Stimulated activated naive CD8-positive, alpha-beta T cell treated with anti-CD3 and anti-CD28 coated beads, Interleukin-15, amount 100 ng/mL, for 72 hours (primary cell): ENCODE measurements around the gene SPNS2.

Experiments used
- ATAC-seq: fragments of 150-1000 bp; cut with Tn5 transposase; 2 replicates; pipeline ENCODE4 v1.10.0; 2021; ENCODE audit warnings: mild to moderate bottlenecking, moderate library complexity
- DNase-seq, 2 donors: peaks; one replicate each; pipeline ENCODE4 v3.0.0; 2021 to 2022
- H3K27ac Mint-ChIP-seq, 2 donors: one replicate each; pipeline ENCODE4 v1.8.0; 2022; ENCODE audit warnings: mild to moderate bottlenecking in 2 of 2, mixed read lengths in 2 of 2, moderate library complexity in 2 of 2
- H3K27me3 Mint-ChIP-seq: one replicate; pipeline ENCODE4 v1.8.0; 2022; ENCODE audit warnings: mixed read lengths
- H3K4me1 Mint-ChIP-seq: one replicate; pipeline ENCODE4 v1.8.0; 2022; ENCODE audit warnings: mild to moderate bottlenecking, mixed read lengths
- H3K4me3 Mint-ChIP-seq, 2 donors: one replicate each; pipeline ENCODE4 v1.8.0; 2022; ENCODE audit warnings: mild to moderate bottlenecking in 2 of 2, mixed read lengths in 2 of 2, moderate library complexity in 1 of 2
- H3K9me3 Mint-ChIP-seq, 2 donors: one replicate each; pipeline ENCODE4 v1.8.0; 2022; ENCODE audit warnings: mixed read lengths in 2 of 2

The SPNS2 gene

GRCh38 chr17:4544135-4544950 lies 45.7 kb downstream of the SPNS2 start:
- H3K9me3 Mint-ChIP-seq: no peaks in the 10 kb centered on the region
- DNase-seq (no peak), ATAC-seq (no peak)
- peak overlapping the region in 1 of 2 donors; percentile 71 for H3K27ac Mint-ChIP-seq
- no peak overlapping the region for H3K4me3 Mint-ChIP-seq
- no peaks in the 10 kb centered on the region for H3K27me3 Mint-ChIP-seq
- H3K4me1 Mint-ChIP-seq: peaks cover 14% of the 10 kb centered on the region

- Mint-ChIP-seq H3K4me3 (no peak overlapping the region), H3K4me1 (peaks cover 14% of the 10 kb centered on the region), H3K27ac (no peak overlapping the region), H3K9me3 (no peaks in the 10 kb centered on the region), H3K27me3 (no peaks in the 10 kb centered on the region)
- DNase-seq (no peak), ATAC-seq (no peak)
Observed at GRCh38 chr17:4544951-4545216, 46.2 kb downstream of the SPNS2 start.

- no peaks in the 10 kb centered on the region for H3K27me3 Mint-ChIP-seq
- peaks cover 14% of the 10 kb centered on the region for H3K4me1 Mint-ChIP-seq
- no peak overlapping the region for H3K27ac Mint-ChIP-seq
- H3K9me3 Mint-ChIP-seq: no peaks in the 10 kb centered on the region
- no peak overlapping the region for H3K4me3 Mint-ChIP-seq
- DNase-seq (no peak), ATAC-seq (no peak)
Observed at GRCh38 chr17:4545217-4545951, 46.7 kb downstream of the SPNS2 start.

GRCh38 chr17:4547118-4547906 lies 48.6 kb downstream of the SPNS2 start:
- ATAC-seq (no peak), DNase-seq (no peak)
- no peak overlapping the region for H3K27ac Mint-ChIP-seq
- H3K27me3 Mint-ChIP-seq: no peaks in the 10 kb centered on the region
- H3K9me3 Mint-ChIP-seq: no peaks in the 10 kb centered on the region
- H3K4me1 Mint-ChIP-seq: peaks cover 10% of the 10 kb centered on the region
- H3K4me3 Mint-ChIP-seq: no peak overlapping the region

- H3K27ac Mint-ChIP-seq: no peak overlapping the region
- no peak for DNase-seq
- no peak overlapping the region for H3K4me3 Mint-ChIP-seq
- no peaks in the 10 kb centered on the region for H3K9me3 Mint-ChIP-seq
- H3K4me1 Mint-ChIP-seq: peaks cover 7% of the 10 kb centered on the region
- H3K27me3 Mint-ChIP-seq: no peaks in the 10 kb centered on the region
- no peak for ATAC-seq
Observed at GRCh38 chr17:4548061-4548461, 49.4 kb downstream of the SPNS2 start.

GRCh38 chr17:4548721-4549531 lies 50.2 kb downstream of the SPNS2 start:
- Mint-ChIP-seq H3K4me3 (no peak overlapping the region), H3K4me1 (peaks cover 16% of the 10 kb centered on the region), H3K9me3 (no peaks in the 10 kb centered on the region), H3K27ac (no peak overlapping the region), H3K27me3 (no peaks in the 10 kb centered on the region)
- no peak for DNase-seq
- no peak for ATAC-seq

- Mint-ChIP-seq H3K4me3 (no peak overlapping the region), H3K27me3 (no peaks in the 10 kb centered on the region), H3K27ac (peak overlapping the region in 1 of 2 donors; percentile 87), H3K9me3 (no peaks in the 10 kb centered on the region), H3K4me1 (peaks cover 26% of the 10 kb centered on the region)
- DNase-seq (no peak), ATAC-seq (no peak)
Observed at GRCh38 chr17:4549781-4550533, 51.3 kb downstream of the SPNS2 start.

- peaks cover 28% of the 10 kb centered on the region for H3K4me1 Mint-ChIP-seq
- no peaks in the 10 kb centered on the region for H3K9me3 Mint-ChIP-seq
- H3K27ac Mint-ChIP-seq: peak overlapping the region in 1 of 2 donors; percentile 34
- no peak overlapping the region for H3K4me3 Mint-ChIP-seq
- DNase-seq (no peak), ATAC-seq (no peak)
- H3K27me3 Mint-ChIP-seq: no peaks in the 10 kb centered on the region
Observed at GRCh38 chr17:4550534-4551039, 51.9 kb downstream of the SPNS2 start.

- ATAC-seq: no peak
- Mint-ChIP-seq H3K4me3 (no peak overlapping the region), H3K27me3 (no peaks in the 10 kb centered on the region), H3K27ac (peak overlapping the region in 1 of 2 donors; percentile 19), H3K4me1 (peaks cover 34% of the 10 kb centered on the region), H3K9me3 (no peaks in the 10 kb centered on the region)
- no peak for DNase-seq
Observed at GRCh38 chr17:4551141-4551540, 52.5 kb downstream of the SPNS2 start.

- DNase-seq: no peak
- no peak overlapping the region for H3K27ac Mint-ChIP-seq
- no peak overlapping the region for H3K4me3 Mint-ChIP-seq
Observed at GRCh38 chr17:4551796-4552525, 53.3 kb downstream of the SPNS2 start.

GRCh38 chr17:4553669-4554068 lies 55.0 kb downstream of the SPNS2 start:
- ATAC-seq: no peak
- H3K4me1 Mint-ChIP-seq: peaks cover 47% of the 10 kb centered on the region
- H3K9me3 Mint-ChIP-seq: no peaks in the 10 kb centered on the region
- no peak for DNase-seq
- H3K27me3 Mint-ChIP-seq: no peaks in the 10 kb centered on the region
- H3K4me3 Mint-ChIP-seq: peak overlapping the region; percentile 88 to 91
- H3K27ac Mint-ChIP-seq: peak overlapping the region; percentile 27 to 99

More at GRCh38 chr17:4551796-4552525, 53.3 kb downstream of the SPNS2 start:
- peaks cover 40% of the 10 kb centered on the region for H3K4me1 Mint-ChIP-seq
- ATAC-seq: no peak
- no peaks in the 10 kb centered on the region for H3K9me3 Mint-ChIP-seq
- no peaks in the 10 kb centered on the region for H3K27me3 Mint-ChIP-seq

GRCh38 chr17:4554441-4554996 lies 55.8 kb downstream of the SPNS2 start:
- ATAC-seq (peak; percentile 17), DNase-seq (no peak)
- peak overlapping the region; percentile 88 to 91 for H3K4me3 Mint-ChIP-seq
- peaks cover 47% of the 10 kb centered on the region for H3K4me1 Mint-ChIP-seq
- H3K9me3 Mint-ChIP-seq: no peaks in the 10 kb centered on the region
- H3K27ac Mint-ChIP-seq: peak overlapping the region; percentile 97 to 99
- no peaks in the 10 kb centered on the region for H3K27me3 Mint-ChIP-seq

- DNase-seq (peak; percentile 92 to 96), ATAC-seq (peak; percentile 95)
- peak within 1 kb of the TSS; percentile 88 to 91 for H3K4me3 Mint-ChIP-seq
- no peaks in the 10 kb centered on the region for H3K27me3 Mint-ChIP-seq
- no peaks in the 10 kb centered on the region for H3K9me3 Mint-ChIP-seq
- peaks cover 47% of the 10 kb centered on the region for H3K4me1 Mint-ChIP-seq
- H3K27ac Mint-ChIP-seq: peak within 1 kb of the TSS; percentile 97 to 99
Observed at GRCh38 chr17:4554997-4555799, 56.5 kb downstream of the SPNS2 start, which contains the start of gene MYBBP1A. Gene MYBBP1A (minus strand): TSS chr17:4555384. CDS start chr17:4555324, 60 bp downstream.
